ENCODE measurements around the gene CACNG4.

The CACNG4 gene

GRCh38 chr17:66978514-66979061 is 14.1 kb downstream of the CACNG4 start:
- no peaks in the 10 kb centered on the region for H3K36me3 ChIP-seq (ENCODE audit: insufficient read depth, low read depth, low read length)
- H3K4me3 ChIP-seq (ENCODE audit: low read length), result no peak overlapping the region
- no peak overlapping the region for H3K9ac ChIP-seq (ENCODE audit: low read depth, low read length)
- H3K9me3 ChIP-seq (ENCODE audit: insufficient read depth, low read depth, low read length), result no peaks in the 10 kb centered on the region; the same call in 1 of the 2 replicates
- H3K27ac ChIP-seq (ENCODE audit: low read length), result no peak overlapping the region
- no peaks in the 10 kb centered on the region for H3K27me3 ChIP-seq (ENCODE audit: insufficient read depth, low read length)
- H3K4me1 ChIP-seq (ENCODE audit: insufficient read depth, low read length), result no peaks in the 10 kb centered on the region; the same call in 1 of the 2 replicates

GRCh38 chr17:66980896-66981295 is 16.4 kb downstream of the CACNG4 start:
- no peaks in the 10 kb centered on the region; the same call in 1 of the 2 replicates for H3K4me1 ChIP-seq (ENCODE audit: insufficient read depth, low read length)
- no peaks in the 10 kb centered on the region; the same call in 1 of the 2 replicates for H3K9me3 ChIP-seq (ENCODE audit: insufficient read depth, low read depth, low read length)
- no peak overlapping the region for H3K4me3 ChIP-seq (ENCODE audit: low read length)
- H3K9ac ChIP-seq (ENCODE audit: low read depth, low read length), result no peak overlapping the region
- no peaks in the 10 kb centered on the region for H3K36me3 ChIP-seq (ENCODE audit: insufficient read depth, low read depth, low read length)
- H3K27ac ChIP-seq (ENCODE audit: low read length), result no peak overlapping the region
- H3K27me3 ChIP-seq (ENCODE audit: insufficient read depth, low read length), result no peaks in the 10 kb centered on the region

GRCh38 chr17:66981983-66982508 is 17.5 kb downstream of the CACNG4 start:
- H3K27me3 ChIP-seq (ENCODE audit: insufficient read depth, low read length), result no peaks in the 10 kb centered on the region

GRCh38 chr17:66983414-66984021 is 19.0 kb downstream of the CACNG4 start:
- Histone ChIP-seq H3K27me3 (ENCODE audit: insufficient read depth, low read length) (no peaks in the 10 kb centered on the region), H3K9me3 (ENCODE audit: insufficient read depth, low read depth, low read length) (no peaks in the 10 kb centered on the region; the same call in 1 of the 2 replicates), H3K9ac (ENCODE audit: low read depth, low read length) (no peak overlapping the region), H3K36me3 (ENCODE audit: insufficient read depth, low read depth, low read length) (no peaks in the 10 kb centered on the region), H3K27ac (ENCODE audit: low read length) (no peak overlapping the region), H3K4me1 (ENCODE audit: insufficient read depth, low read length) (no peaks in the 10 kb centered on the region), H3K4me3 (ENCODE audit: low read length) (no peak overlapping the region)

More at GRCh38 chr17:66981983-66982508, 17.5 kb downstream of the CACNG4 start:
- no peak overlapping the region for H3K27ac ChIP-seq (ENCODE audit: low read length)
- H3K4me3 ChIP-seq (ENCODE audit: low read length), result no peak overlapping the region
- no peak overlapping the region for H3K9ac ChIP-seq (ENCODE audit: low read depth, low read length)
- no peaks in the 10 kb centered on the region; the same call in 1 of the 2 replicates for H3K4me1 ChIP-seq (ENCODE audit: insufficient read depth, low read length)
- H3K36me3 ChIP-seq (ENCODE audit: insufficient read depth, low read depth, low read length), result no peaks in the 10 kb centered on the region
- H3K9me3 ChIP-seq (ENCODE audit: insufficient read depth, low read depth, low read length), result no peaks in the 10 kb centered on the region; the same call in 1 of the 2 replicates

GRCh38 chr17:66984730-66985129 is 20.2 kb downstream of the CACNG4 start:
- H3K27ac ChIP-seq (ENCODE audit: low read length), result no peak overlapping the region

GRCh38 chr17:66985338-66986237 is 21.1 kb downstream of the CACNG4 start:
- H3K36me3 ChIP-seq (ENCODE audit: insufficient read depth, low read depth, low read length), result no peaks in the 10 kb centered on the region
- no peak overlapping the region for H3K4me3 ChIP-seq (ENCODE audit: low read length)
- H3K9ac ChIP-seq (ENCODE audit: low read depth, low read length), result no peak overlapping the region
- H3K9me3 ChIP-seq (ENCODE audit: insufficient read depth, low read depth, low read length), result no peaks in the 10 kb centered on the region; the same call in 1 of the 2 replicates
- H3K27me3 ChIP-seq (ENCODE audit: insufficient read depth, low read length), result no peaks in the 10 kb centered on the region
- no peaks in the 10 kb centered on the region for H3K4me1 ChIP-seq (ENCODE audit: insufficient read depth, low read length)
- no peak overlapping the region for H3K27ac ChIP-seq (ENCODE audit: low read length)

More at GRCh38 chr17:66984730-66985129, 20.2 kb downstream of the CACNG4 start:
- Histone ChIP-seq H3K4me1 (ENCODE audit: insufficient read depth, low read length) (no peaks in the 10 kb centered on the region), H3K9ac (ENCODE audit: low read depth, low read length) (no peak overlapping the region), H3K4me3 (ENCODE audit: low read length) (no peak overlapping the region), H3K9me3 (ENCODE audit: insufficient read depth, low read depth, low read length) (no peaks in the 10 kb centered on the region; the same call in 1 of the 2 replicates), H3K36me3 (ENCODE audit: insufficient read depth, low read depth, low read length) (no peaks in the 10 kb centered on the region), H3K27me3 (ENCODE audit: insufficient read depth, low read length) (no peaks in the 10 kb centered on the region)

- Histone ChIP-seq H3K9ac (ENCODE audit: low read depth, low read length) (no peak overlapping the region), H3K27ac (ENCODE audit: low read length) (no peak overlapping the region), H3K27me3 (ENCODE audit: insufficient read depth, low read length) (no peaks in the 10 kb centered on the region), H3K4me3 (ENCODE audit: low read length) (no peak overlapping the region), H3K4me1 (ENCODE audit: insufficient read depth, low read length) (no peaks in the 10 kb centered on the region), H3K9me3 (ENCODE audit: insufficient read depth, low read depth, low read length) (no peaks in the 10 kb centered on the region; the same call in 1 of the 2 replicates), H3K36me3 (ENCODE audit: insufficient read depth, low read depth, low read length) (no peaks in the 10 kb centered on the region)
Observed at GRCh38 chr17:66986659-66987058, 22.2 kb downstream of the CACNG4 start.

- Histone ChIP-seq H3K9ac (ENCODE audit: low read depth, low read length) (no peak overlapping the region), H3K36me3 (ENCODE audit: insufficient read depth, low read depth, low read length) (no peaks in the 10 kb centered on the region), H3K4me3 (ENCODE audit: low read length) (no peak overlapping the region), H3K9me3 (ENCODE audit: insufficient read depth, low read depth, low read length) (no peaks in the 10 kb centered on the region; the same call in 1 of the 2 replicates), H3K27ac (ENCODE audit: low read length) (no peak overlapping the region), H3K4me1 (ENCODE audit: insufficient read depth, low read length) (no peaks in the 10 kb centered on the region), H3K27me3 (ENCODE audit: insufficient read depth, low read length) (no peaks in the 10 kb centered on the region)
Observed at GRCh38 chr17:66987059-66987616, 22.6 kb downstream of the CACNG4 start.

- Histone ChIP-seq H3K36me3 (ENCODE audit: insufficient read depth, low read depth, low read length) (no peaks in the 10 kb centered on the region), H3K4me3 (ENCODE audit: low read length) (no peak overlapping the region), H3K9me3 (ENCODE audit: insufficient read depth, low read depth, low read length) (no peaks in the 10 kb centered on the region), H3K27ac (ENCODE audit: low read length) (no peak overlapping the region), H3K27me3 (ENCODE audit: insufficient read depth, low read length) (no peaks in the 10 kb centered on the region), H3K9ac (ENCODE audit: low read depth, low read length) (no peak overlapping the region), H3K4me1 (ENCODE audit: insufficient read depth, low read length) (no peaks in the 10 kb centered on the region)
Observed at GRCh38 chr17:66988069-66988798, 23.7 kb downstream of the CACNG4 start.

- H3K9me3 ChIP-seq (ENCODE audit: insufficient read depth, low read depth, low read length), result no peaks in the 10 kb centered on the region
- H3K27me3 ChIP-seq (ENCODE audit: insufficient read depth, low read length), result no peaks in the 10 kb centered on the region
- H3K27ac ChIP-seq (ENCODE audit: low read length), result no peak overlapping the region
- no peaks in the 10 kb centered on the region for H3K4me1 ChIP-seq (ENCODE audit: insufficient read depth, low read length)
- no peak overlapping the region for H3K4me3 ChIP-seq (ENCODE audit: low read length)
- H3K36me3 ChIP-seq (ENCODE audit: insufficient read depth, low read depth, low read length), result no peaks in the 10 kb centered on the region
- no peak overlapping the region for H3K9ac ChIP-seq (ENCODE audit: low read depth, low read length)
Observed at GRCh38 chr17:66989076-66989475, 24.6 kb downstream of the CACNG4 start.

GRCh38 chr17:66989579-66989978 is 25.1 kb downstream of the CACNG4 start:
- Histone ChIP-seq H3K36me3 (ENCODE audit: insufficient read depth, low read depth, low read length) (no peaks in the 10 kb centered on the region), H3K27me3 (ENCODE audit: insufficient read depth, low read length) (no peaks in the 10 kb centered on the region)

More at GRCh38 chr17:66989579-66989978, 25.1 kb downstream of the CACNG4 start:
- no peaks in the 10 kb centered on the region for H3K4me1 ChIP-seq (ENCODE audit: insufficient read depth, low read length)
- no peak overlapping the region for H3K27ac ChIP-seq (ENCODE audit: low read length)
- H3K9ac ChIP-seq (ENCODE audit: low read depth, low read length), result no peak overlapping the region
- H3K9me3 ChIP-seq (ENCODE audit: insufficient read depth, low read depth, low read length), result no peaks in the 10 kb centered on the region
- H3K4me3 ChIP-seq (ENCODE audit: low read length), result no peak overlapping the region
